ENCODE results near the gene UBASH3B.

UBASH3B gene

GRCh38 chr11:122646549-122647340, 8.8 kb upstream of the UBASH3B start:
- no peak for TF ChIP-seq CTCF (conservative IDR thresholded peaks at IDR 0.05; ENCODE audit: control insufficient read depth, insufficient read depth, low read depth, low read length)
- peak; percentile 90 for DNase-seq (ENCODE audit: low read depth)
- H3K4me3 ChIP-seq (ENCODE audit: control insufficient read depth, low read depth, low read length): no peak overlapping the region

DNA sequence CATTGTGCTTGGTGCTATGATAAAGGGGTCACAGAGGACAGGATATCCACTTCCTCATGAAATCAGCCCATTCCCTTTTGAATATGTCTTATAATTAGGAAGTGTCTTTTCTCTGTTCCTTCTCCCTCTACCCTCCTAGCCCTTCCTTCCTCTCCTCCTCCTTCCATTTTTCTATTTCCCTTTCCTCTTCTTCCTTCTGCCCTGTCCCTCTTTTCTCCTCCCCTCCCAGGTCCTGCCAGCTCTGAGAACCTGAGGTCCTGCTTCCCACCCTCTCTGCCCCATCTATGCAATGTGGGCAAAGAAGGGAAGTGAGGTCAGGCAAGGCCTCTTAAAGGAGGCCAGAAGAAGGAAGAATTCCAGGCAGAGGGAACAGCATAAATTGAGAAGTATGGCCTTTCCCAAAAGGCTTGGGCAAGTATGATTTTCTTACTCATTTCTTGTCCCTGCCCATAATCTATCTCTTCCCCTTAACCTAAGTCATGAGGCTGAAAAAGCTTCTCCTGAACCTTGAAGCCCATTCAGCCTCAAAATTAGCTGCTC, 7.7 kb upstream of the UBASH3B start:
- DNase-seq (ENCODE audit: low read depth): no peak
- no peak for TF ChIP-seq CTCF (conservative IDR thresholded peaks at IDR 0.05; ENCODE audit: control insufficient read depth, insufficient read depth, low read depth, low read length)
- H3K4me3 ChIP-seq (ENCODE audit: control insufficient read depth, low read depth, low read length): no peak overlapping the region

GRCh38 chr11:122649116-122649515, 6.4 kb upstream of the UBASH3B start:
- no peak overlapping the region for H3K4me3 ChIP-seq (ENCODE audit: control insufficient read depth, low read depth, low read length)
- DNase-seq (ENCODE audit: low read depth): peak; percentile 59
- no peak for TF ChIP-seq CTCF (conservative IDR thresholded peaks at IDR 0.05; ENCODE audit: control insufficient read depth, insufficient read depth, low read depth, low read length)

GRCh38 chr11:122650619-122651018, 4.9 kb upstream of the UBASH3B start:
- no peak for DNase-seq (ENCODE audit: low read depth)
- H3K4me3 ChIP-seq (ENCODE audit: control insufficient read depth, low read depth, low read length): no peak overlapping the region
- no peak for TF ChIP-seq CTCF (conservative IDR thresholded peaks at IDR 0.05; ENCODE audit: control insufficient read depth, insufficient read depth, low read depth, low read length)

DNA sequence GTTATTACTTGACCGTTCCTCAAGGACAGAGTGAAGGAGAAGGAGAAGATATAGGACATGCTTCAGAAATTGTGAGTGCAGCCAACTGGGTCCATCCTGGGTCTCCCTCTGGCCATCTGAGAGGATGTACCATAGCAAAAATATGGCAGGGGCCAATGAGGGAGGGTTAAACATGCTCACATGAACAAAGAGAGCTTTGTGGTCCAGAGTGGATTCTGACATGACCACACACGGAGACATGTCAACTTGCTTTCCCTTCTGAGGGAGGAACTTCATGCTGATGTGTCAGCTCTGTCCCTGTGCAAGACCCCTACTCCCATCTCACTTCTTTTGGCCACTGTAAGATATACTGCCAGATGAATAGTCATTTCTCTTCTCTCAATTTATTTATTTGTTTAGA, 3.0 kb upstream of the UBASH3B start:
- no peak overlapping the region for H3K4me3 ChIP-seq (ENCODE audit: control insufficient read depth, low read depth, low read length)
- no peak for TF ChIP-seq CTCF (conservative IDR thresholded peaks at IDR 0.05; ENCODE audit: control insufficient read depth, insufficient read depth, low read depth, low read length)
- no peak for DNase-seq (ENCODE audit: low read depth)

GRCh38 chr11:122653916-122654585, 1.5 kb upstream of the UBASH3B start:
- H3K4me3 ChIP-seq (ENCODE audit: control insufficient read depth, low read depth, low read length): no peak overlapping the region
- TF ChIP-seq CTCF (conservative IDR thresholded peaks at IDR 0.05; ENCODE audit: control insufficient read depth, insufficient read depth, low read depth, low read length): peak; percentile 14
- DNase-seq (ENCODE audit: low read depth): peak; percentile 44
